Measurements from ENCODE around the gene ATXN1. TPM values are rescaled to one million over a fixed set of nuclear protein-coding genes. Genes with fewer than 3 reads are reported as not detected.

ATXN1 gene
- total and polyA plus RNA-seq, 2 of the 13 experiments (the other 11 are each of a cell fraction or from before 2014, with no cell fraction given) = 20.7 to 39.5 TPM

- TF ChIP-seq ZEB1 (IDR thresholded peaks at IDR 0.05; ENCODE audit: insufficient replicate concordance, low read depth) = no peak
- TF ChIP-seq SIN3B (IDR thresholded peaks at IDR 0.05; ENCODE audit: low read length) = no peak
- no peak for TF ChIP-seq MAFK (conservative IDR thresholded peaks at IDR 0.05 in 1 of 2, IDR thresholded peaks at IDR 0.05 in 1 of 2; ENCODE audit: low read length in 2 of 2)
- TF ChIP-seq KDM6A (CRISPR knock-in tag; IDR thresholded peaks at IDR 0.05; ENCODE audit: low read depth) = no peak
- TF ChIP-seq SNAPC2 (CRISPR knock-in tag; IDR thresholded peaks at IDR 0.05) = no peak
- Histone ChIP-seq H3K4me1 (ENCODE audit: insufficient read depth, low read length) (peaks cover 58% of the 10 kb centered on the region), H4K20me1 (ENCODE audit: insufficient read depth, low read length) (no peaks in the 10 kb centered on the region), H3K79me2 (ENCODE audit: insufficient read depth, low read length) (peaks cover 37% of the 10 kb centered on the region), H3K4me2 (ENCODE audit: low read depth, low read length) (no peak overlapping the region), H3K9ac (ENCODE audit: insufficient read depth, low read depth, low read length) (no peak overlapping the region), H3K9me3 (ENCODE audit: low read length) (no peaks in the 10 kb centered on the region), H3K4me3 (replicated peaks in 1 of 3; ENCODE audit: insufficient read depth in 1 of 3, low read depth in 2 of 3, low read length in 3 of 3) (no peak overlapping the region), H2AFZ (ENCODE audit: low read length) (no peak overlapping the region), H3K27me3 (ENCODE audit: control insufficient read depth in 1 of 2, insufficient read depth in 2 of 2, low read length in 2 of 2) (no peaks in the 10 kb centered on the region), H3K36me3 (replicated peaks in 1 of 2; ENCODE audit: control insufficient read depth in 1 of 2, insufficient read depth in 2 of 2, low read length in 2 of 2) (no peaks in the 10 kb centered on the region; a peak in 1 of 5 replicates), H3K27ac (ENCODE audit: extremely low read length, insufficient read depth, low read length) (no peak overlapping the region)
- BruUV-seq (replicated peaks) = no TSS peak
- intact Hi-C loops (cut with micrococcal nuclease; ENCODE audit: unreplicated experiment) = no loop called here
- DNase-seq (ENCODE audit: low spot score) = no peak
- 98% methylated on average over 4 of the region's 4 CpGs for WGBS (ENCODE audit: low lambda C conversion rate)
- no peak for FAIRE-seq
- CTCF ChIA-PET (ENCODE audit: low intra/inter-chr PET ratio, low total read pairs) = no interaction called here
- no peak for ATAC-seq
- in situ Hi-C loops (cut with HindIII; ENCODE audit: extremely low pct_ligation_motif_present, low pct_unique_long_range_greater_than_20kb) = loop anchor here (5.0 kb wide), 1 partner anchor 38 kb away; no protein-coding TSS in a partner anchor
- POLR2A ChIA-PET = interaction anchor here (0.7 to 2.1 kb wide), 3 partner anchors 10 to 73 kb away, joined by 3 to 7 read pairs (median 5); partner anchors contain the start of gene ATXN1
Observed at GRCh38 chr6:16688984-16689636, 72.2 kb downstream of the ATXN1 start.

GRCh38 chr6:16688436-16688835 lies 72.8 kb downstream of the ATXN1 start:
- no peak overlapping the region for H3K9ac ChIP-seq (ENCODE audit: insufficient read depth, low read depth, low read length)
- no peak for DNase-seq (ENCODE audit: low spot score)
- no peaks in the 10 kb centered on the region for H3K27me3 ChIP-seq (ENCODE audit: control insufficient read depth in 1 of 2, insufficient read depth in 2 of 2, low read length in 2 of 2)
- no peak overlapping the region for H2AFZ ChIP-seq (ENCODE audit: low read length)
- H3K79me2 ChIP-seq (ENCODE audit: insufficient read depth, low read length) = peaks cover 33% of the 10 kb centered on the region
- in situ Hi-C loops (cut with HindIII; ENCODE audit: extremely low pct_ligation_motif_present, low pct_unique_long_range_greater_than_20kb) = loop anchor here (5.0 kb wide), 1 partner anchor 39 kb away; no protein-coding TSS in a partner anchor
- ChIA-PET CTCF (ENCODE audit: low intra/inter-chr PET ratio, low total read pairs) (no interaction called here), POLR2A (interaction anchor here (2.1 kb wide), 1 partner anchor 73 kb away, joined by 7 read pairs; the partner anchor contains the start of gene ATXN1)
- H4K20me1 ChIP-seq (ENCODE audit: insufficient read depth, low read length) = no peaks in the 10 kb centered on the region
- H3K27ac ChIP-seq (ENCODE audit: extremely low read length, insufficient read depth, low read length) = no peak overlapping the region
- no peaks in the 10 kb centered on the region; a peak in 1 of 5 replicates for H3K36me3 ChIP-seq (replicated peaks in 1 of 2; ENCODE audit: control insufficient read depth in 1 of 2, insufficient read depth in 2 of 2, low read length in 2 of 2)
- BruUV-seq (replicated peaks) = no TSS peak
- ATAC-seq = no peak
- no peaks in the 10 kb centered on the region for H3K9me3 ChIP-seq (ENCODE audit: low read length)
- no peak overlapping the region for H3K4me2 ChIP-seq (ENCODE audit: low read depth, low read length)
- H3K4me3 ChIP-seq (replicated peaks in 1 of 3; ENCODE audit: insufficient read depth in 1 of 3, low read depth in 2 of 3, low read length in 3 of 3) = no peak overlapping the region
- no peak for FAIRE-seq
- TF ChIP-seq ZKSCAN5 (CRISPR knock-in tag; IDR thresholded peaks at IDR 0.05) (no peak), ZNF362 (CRISPR knock-in tag; IDR thresholded peaks at IDR 0.05; ENCODE audit: borderline replicate concordance) (no peak), NR2F1 (CRISPR knock-in tag; IDR thresholded peaks at IDR 0.05) (no peak)
- 96% methylated on average over 1 of the region's 1 CpG for WGBS (ENCODE audit: low lambda C conversion rate)
- intact Hi-C loops (cut with micrococcal nuclease; ENCODE audit: unreplicated experiment) = no loop called here
- H3K4me1 ChIP-seq (ENCODE audit: insufficient read depth, low read length) = peaks cover 65% of the 10 kb centered on the region
